ENCODE data around the gene TULP4. TPM values are rescaled to one million over a fixed set of nuclear protein-coding genes. Genes with fewer than 3 reads are reported as not detected.

TULP4 gene
- total and polyA plus RNA-seq, 8 donors = 18.6 to 86.8 (median 21.7) TPM

- intact Hi-C loops (cut with DNase I) = no loop called here
- no peak for ATAC-seq
- no peaks in the 10 kb centered on the region for H3K9me3 ChIP-seq
- TF ChIP-seq CTCF (IDR thresholded peaks at IDR 0.05) = no peak
- no peaks in the 10 kb centered on the region for H3K36me3 ChIP-seq
- no peak overlapping the region for H3K4me3 ChIP-seq
- no peak for DNase-seq
- H3K27ac ChIP-seq = no peak overlapping the region
- H3K4me1 ChIP-seq = peaks cover 0 to 6% of the 10 kb centered on the region in 2 donors
- no peaks in the 10 kb centered on the region for H3K27me3 ChIP-seq
Measured at GRCh38 chr6:158361068-158361467, 48.8 kb downstream of the TULP4 start.

GRCh38 chr6:158361961-158362669 lies 49.9 kb downstream of the TULP4 start:
- ATAC-seq = no peak
- Histone ChIP-seq H3K27ac (no peak overlapping the region), H3K27me3 (no peaks in the 10 kb centered on the region), H3K36me3 (no peaks in the 10 kb centered on the region), H3K9me3 (no peaks in the 10 kb centered on the region), H3K4me1 (peaks cover 0 to 6% of the 10 kb centered on the region in 2 donors), H3K4me3 (no peak overlapping the region)
- no peak for DNase-seq
- TF ChIP-seq CTCF (IDR thresholded peaks at IDR 0.05) = no peak
- intact Hi-C loops (cut with DNase I) = no loop called here

- TF ChIP-seq CTCF (IDR thresholded peaks at IDR 0.05) = no peak
- Histone ChIP-seq H3K27ac (no peak overlapping the region), H3K4me3 (no peak overlapping the region), H3K36me3 (no peaks in the 10 kb centered on the region), H3K4me1 (no peaks in the 10 kb centered on the region), H3K9me3 (no peaks in the 10 kb centered on the region), H3K27me3 (no peaks in the 10 kb centered on the region)
- DNase-seq (no peak), ATAC-seq (no peak)
- intact Hi-C loops (cut with DNase I) = no loop called here
Measured at GRCh38 chr6:158366363-158366762, 54.1 kb downstream of the TULP4 start.

GRCh38 chr6:158367816-158368215 lies 55.6 kb downstream of the TULP4 start:
- intact Hi-C loops (cut with DNase I) = no loop called here
- no peak for DNase-seq
- no peaks in the 10 kb centered on the region for H3K27me3 ChIP-seq
- H3K27ac ChIP-seq = no peak overlapping the region
- peaks cover 0 to 4% of the 10 kb centered on the region in 2 donors for H3K4me1 ChIP-seq
- no peak for ATAC-seq
- no peaks in the 10 kb centered on the region for H3K36me3 ChIP-seq
- no peak overlapping the region for H3K4me3 ChIP-seq
- no peaks in the 10 kb centered on the region for H3K9me3 ChIP-seq
- TF ChIP-seq CTCF (IDR thresholded peaks at IDR 0.05) = no peak

GRCh38 chr6:158369241-158369640 lies 57.0 kb downstream of the TULP4 start:
- no peaks in the 10 kb centered on the region for H3K36me3 ChIP-seq
- H3K9me3 ChIP-seq = no peaks in the 10 kb centered on the region
- DNase-seq (no peak), ATAC-seq (no peak)
- no peak for TF ChIP-seq CTCF (IDR thresholded peaks at IDR 0.05)
- H3K27me3 ChIP-seq = no peaks in the 10 kb centered on the region
- intact Hi-C loops (cut with DNase I) = no loop called here
- H3K27ac ChIP-seq = no peak overlapping the region
- H3K4me1 ChIP-seq = peaks cover 0 to 9% of the 10 kb centered on the region in 2 donors
- H3K4me3 ChIP-seq = no peak overlapping the region
